Effector CD4-positive, alpha-beta T cell (primary cell): ENCODE results near the gene SIVA1.

Source experiments
- DNase-seq: peaks from one replicate; pipeline ENCODE4 v3.0.0-alpha.2; 2020

The SIVA1 gene

GRCh38 chr14:104751539-104752422 is 1.2 kb upstream of the SIVA1 start:
- no peak for DNase-seq

DNA sequence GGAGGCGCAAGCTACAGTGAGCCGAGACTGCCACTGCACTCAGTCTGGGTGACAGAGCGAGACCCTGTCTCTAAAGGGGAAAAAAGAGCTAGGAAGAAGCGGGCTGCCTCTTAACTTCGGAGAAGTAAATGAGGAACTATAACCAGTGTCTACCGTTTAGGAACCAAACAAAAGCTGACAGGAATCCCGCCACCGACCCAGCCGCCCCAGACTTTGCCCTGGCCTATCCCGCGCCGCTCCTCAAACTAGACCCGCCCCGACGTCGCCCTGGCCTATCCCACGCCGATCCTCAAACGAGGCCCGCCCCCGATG is 568 bp upstream of the SIVA1 start:
- DNase-seq = no peak

DNA sequence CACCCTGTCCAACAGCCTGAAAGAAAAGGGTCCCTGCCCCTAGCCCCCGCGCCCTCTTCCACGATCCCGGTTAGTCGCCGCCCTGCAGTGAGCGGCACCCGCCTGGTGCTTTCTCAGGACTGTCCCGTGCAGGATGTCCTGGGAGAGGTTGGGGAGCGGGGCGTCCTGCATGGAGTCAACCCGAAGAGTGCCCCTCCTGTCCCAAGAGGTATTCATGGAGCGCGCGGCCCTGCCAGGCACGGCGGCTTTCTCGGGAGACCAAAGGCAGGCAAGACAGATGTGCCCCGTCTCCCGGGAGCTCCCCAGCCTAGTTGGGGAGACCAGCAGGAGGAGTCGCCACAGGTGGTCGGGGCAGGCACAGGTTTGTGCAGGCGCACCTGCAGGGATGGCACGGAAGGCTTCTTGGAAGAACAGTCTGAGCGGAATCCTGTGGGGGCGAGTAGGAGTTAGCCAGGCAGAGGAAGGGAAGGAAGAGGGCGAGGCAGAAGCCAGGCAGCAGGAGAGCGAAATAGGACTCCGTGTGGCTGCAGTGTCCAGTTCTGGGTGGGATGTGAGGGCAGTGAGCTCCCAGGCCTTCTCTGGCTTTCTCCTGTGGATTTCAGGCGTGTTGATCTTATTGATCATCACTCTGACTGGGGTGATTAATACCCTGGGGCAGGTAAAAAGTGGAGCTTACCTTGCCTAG is 723 bp downstream of the SIVA1 start:
- no peak for DNase-seq

DNA sequence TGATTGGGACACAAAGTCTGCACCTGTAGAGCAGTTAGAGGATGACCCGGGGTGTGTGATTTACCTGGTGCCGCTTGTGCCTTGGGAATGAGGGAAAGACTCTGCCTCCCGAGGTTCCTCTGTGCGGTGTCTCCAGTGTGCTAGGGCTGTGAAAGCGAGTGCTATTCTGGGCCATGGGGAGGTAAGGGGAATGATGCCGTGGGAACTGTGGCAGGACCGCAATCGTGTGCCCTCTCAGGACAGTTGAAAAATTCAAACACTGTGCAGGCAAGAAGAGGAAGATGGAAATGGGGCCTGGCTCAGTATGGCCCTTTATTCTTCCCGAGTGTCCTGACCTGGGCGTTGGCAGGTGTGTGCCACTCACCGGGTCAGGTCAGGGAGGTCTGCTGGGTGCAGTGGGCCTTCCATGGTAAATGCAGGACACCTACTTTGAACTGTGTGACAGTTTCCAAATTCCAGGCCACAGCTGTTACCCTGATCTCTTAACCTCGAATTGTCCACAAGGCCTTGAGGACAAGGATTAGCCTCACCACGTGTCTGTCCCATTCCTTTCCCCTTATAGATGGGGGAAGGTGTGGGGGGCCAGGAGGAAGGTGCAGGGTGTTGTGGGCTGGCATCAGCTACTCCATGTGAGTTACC is 1.4 kb downstream of the SIVA1 start:
- DNase-seq = no peak

- no peak for DNase-seq
Measured at GRCh38 chr14:104755621-104756020, 2.7 kb downstream of the SIVA1 start.

DNA sequence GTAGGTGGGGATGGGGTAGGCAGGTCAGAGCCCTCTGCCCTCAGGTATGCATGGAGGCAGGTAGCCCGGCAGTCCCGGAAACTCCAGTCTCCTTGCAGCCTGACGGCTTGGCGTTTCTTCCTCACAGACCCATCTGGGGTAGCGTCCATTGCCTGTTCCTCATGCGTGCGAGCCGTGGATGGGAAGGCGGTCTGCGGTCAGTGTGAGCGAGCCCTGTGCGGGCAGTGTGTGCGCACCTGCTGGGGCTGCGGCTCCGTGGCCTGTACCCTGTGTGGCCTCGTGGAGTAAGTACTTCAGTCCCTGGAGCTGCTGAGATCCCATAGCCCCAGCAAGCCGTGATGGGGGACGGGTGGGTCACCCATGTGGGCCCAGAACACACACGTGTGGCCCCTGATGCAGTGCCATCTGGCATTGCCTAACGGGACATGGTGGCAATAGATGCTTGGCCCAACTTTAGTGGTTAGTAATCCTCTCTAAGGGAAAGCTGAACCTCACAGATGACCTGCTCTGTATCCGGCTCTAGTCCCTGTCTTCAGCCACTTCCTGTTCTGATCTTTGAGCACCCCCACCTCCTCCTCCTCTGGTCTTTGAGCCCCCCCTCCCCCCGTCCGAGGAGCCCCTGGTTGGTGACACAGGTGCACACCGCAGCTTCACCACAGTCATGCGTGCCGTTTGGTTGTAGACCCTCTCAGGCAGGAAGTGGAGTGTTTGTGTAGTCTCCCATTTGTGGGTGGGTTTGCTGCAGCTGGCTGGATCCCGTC is 3.7 kb downstream of the SIVA1 start:
- no peak for DNase-seq

DNA sequence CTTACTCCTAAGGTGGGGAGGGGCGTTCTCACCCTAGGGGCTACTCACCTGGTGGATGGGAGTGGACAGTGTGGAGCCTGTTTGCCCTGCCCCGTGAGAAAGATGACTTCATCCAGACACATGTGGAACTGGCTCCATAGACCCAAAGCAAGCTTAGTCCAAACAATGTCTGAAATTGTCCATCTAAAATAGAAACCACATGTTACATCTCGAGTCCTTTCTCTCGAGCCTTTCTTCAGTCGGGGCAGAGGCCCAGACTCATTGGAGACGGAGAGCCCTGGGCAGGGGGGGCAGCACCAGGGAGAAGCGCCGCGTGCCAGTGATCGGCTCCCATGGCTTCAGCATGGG is 4.3 kb downstream of the SIVA1 start:
- DNase-seq = no peak

DNA sequence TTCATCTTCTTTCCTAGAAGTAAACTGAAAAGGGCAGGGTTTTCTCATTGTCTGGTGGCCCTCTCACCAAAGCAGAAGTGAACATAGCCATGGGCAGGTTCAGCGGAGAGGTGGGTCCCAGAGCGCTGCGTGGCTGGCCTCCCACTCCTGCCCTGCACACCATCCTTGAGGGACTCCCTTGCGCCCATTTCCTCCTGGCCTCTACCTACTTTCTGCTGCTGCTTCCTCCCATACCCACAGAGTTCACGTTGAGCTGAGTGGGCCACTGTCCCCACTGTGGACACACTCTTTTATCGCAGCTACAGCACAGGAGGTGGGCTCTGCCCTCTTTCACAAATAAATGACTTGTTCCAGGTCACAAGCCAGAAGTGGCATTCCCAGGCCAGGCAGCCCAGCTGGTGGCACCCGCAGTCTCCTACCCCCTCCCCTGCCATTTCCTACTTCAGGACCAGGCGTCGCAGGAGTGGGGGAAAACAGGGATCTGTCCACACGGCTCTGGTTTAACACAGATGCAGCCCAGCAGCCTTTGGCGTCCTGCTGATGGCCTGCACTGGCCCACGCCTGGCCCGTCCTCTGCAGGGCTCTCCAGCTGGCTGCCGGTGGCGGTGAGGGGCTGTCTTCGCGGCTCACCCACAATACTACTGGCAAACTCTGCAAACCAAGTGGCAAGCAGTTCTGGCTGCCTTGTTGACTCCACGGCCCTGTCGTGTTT is 4.9 kb downstream of the SIVA1 start:
- no peak for DNase-seq

DNA sequence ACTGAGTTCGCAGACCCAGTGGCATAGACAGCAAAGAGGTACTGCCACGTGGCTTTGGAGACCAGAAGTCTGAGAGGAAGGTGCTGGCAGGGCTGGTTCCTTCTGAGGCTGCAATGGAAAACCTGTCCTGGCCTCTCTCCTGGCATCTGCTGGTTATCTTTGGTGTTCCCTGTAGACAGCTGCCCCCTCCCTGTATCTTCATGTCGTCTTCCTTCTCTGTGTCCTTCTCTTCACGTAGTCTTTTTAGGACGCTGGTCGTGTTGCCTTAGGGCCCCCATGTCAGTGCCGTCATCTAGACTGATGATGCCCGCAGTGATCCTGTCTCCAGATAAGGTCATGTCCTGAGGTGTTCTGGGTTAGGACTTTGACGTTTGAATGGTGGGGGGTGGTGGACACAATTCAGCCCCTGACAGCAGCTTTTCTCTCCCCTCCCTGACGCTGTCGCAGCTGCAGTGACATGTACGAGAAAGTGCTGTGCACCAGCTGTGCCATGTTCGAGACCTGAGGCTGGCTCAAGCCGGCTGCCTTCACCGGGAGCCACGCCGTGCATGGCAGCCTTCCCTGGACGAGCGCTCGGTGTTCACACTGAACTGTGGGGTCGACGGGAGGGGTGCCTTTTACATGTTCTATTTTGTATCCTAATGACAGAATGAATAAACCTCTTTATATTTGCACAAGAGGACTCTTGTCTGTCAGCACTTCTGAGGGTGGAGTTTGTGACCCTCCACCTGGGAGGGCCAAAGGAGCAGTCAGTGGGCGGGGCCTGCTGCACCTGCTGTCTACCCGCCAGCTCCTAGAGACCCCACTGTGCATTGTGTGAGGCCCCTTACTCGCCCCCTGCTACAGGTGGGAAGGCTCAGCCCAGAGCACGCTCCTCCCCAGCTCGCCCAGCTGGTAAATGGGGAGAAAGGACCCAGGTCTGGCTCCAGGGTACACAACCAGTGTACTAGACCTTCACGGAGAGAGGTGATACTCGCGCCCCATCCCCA is 6.3 kb downstream of the SIVA1 start:
- no peak for DNase-seq

GRCh38 chr14:104765517-104765916 is 12.6 kb downstream of the SIVA1 start:
- no peak for DNase-seq

DNA sequence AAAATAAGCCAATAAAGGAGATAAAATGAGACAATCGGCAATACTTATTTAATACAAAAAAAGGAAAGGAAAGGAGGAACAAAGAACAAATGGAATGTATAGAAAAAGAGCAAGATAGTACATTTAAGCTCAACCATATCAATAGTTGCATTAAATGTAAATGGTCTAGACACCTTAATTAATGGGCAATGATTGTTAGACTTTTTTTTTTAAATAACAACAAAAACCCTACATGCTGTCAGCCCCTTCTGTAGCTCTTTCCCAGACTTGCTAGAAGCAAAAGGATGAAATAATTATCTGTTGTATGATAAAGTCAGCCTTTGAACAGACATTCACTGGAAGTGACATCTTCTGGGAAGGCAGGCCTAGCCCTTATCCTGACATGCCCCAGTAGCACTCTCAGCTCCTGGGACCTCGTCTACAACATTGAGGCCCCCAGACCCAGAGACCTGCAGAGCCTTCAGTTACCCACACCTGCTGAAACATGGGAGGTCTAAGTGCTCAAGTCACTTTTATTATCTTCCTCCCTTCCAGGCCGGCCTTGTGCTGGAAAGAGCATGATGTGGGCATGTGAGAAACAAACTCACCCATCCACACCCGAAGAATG is 13.4 kb downstream of the SIVA1 start:
- DNase-seq = no peak

- DNase-seq = no peak
Measured at GRCh38 chr14:104766863-104767633, 14.1 kb downstream of the SIVA1 start.

GRCh38 chr14:104767634-104767918 is 14.6 kb downstream of the SIVA1 start:
- no peak for DNase-seq

GRCh38 chr14:104768437-104769323 is 15.7 kb downstream of the SIVA1 start:
- DNase-seq = peak; percentile 89

GRCh38 chr14:104769324-104770071 is 16.6 kb downstream of the SIVA1 start:
- no peak for DNase-seq

- DNase-seq = no peak
Measured at GRCh38 chr14:104770072-104770579, 17.2 kb downstream of the SIVA1 start.

- no peak for DNase-seq
Measured at GRCh38 chr14:104770851-104771272, 17.9 kb downstream of the SIVA1 start.

DNA sequence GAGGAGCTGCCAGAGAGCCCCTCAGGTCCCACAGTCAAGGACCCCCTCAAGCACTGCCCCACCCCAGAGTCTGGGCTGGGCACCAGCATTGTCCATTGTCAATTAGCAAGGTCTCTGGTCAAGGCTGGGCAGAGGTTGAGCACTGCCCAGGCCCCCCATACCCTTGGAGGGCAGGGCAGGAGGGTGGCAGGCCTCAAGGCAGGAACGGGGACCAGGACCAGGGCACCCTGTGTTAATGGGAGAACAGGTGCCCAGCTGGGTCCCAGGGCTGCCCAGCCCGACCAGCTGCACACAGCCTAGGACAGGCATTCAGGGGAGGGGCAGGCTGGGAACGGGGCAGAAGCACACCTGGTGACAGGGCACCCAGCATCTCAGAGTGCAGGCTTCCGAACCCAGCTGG is 18.4 kb downstream of the SIVA1 start:
- no peak for DNase-seq
